Esophagus squamous epithelium (tissue), 4 donors: Measurements from ENCODE around the gene CAPZB.

Experiments used
- CTCF ChIP-seq, 6 experiments: fragments of 450-650 bp in 4 of 6; fragments of 200-600 bp in 2 of 6; sonication (generic) in 2 of 6; IDR thresholded peaks; one replicate each; pipeline ENCODE4 v1.5.1; 2016 to 2019; ENCODE audit warnings: antibody characterized with exemption in 6 of 6, mild to moderate bottlenecking in 4 of 6, moderate library complexity in 4 of 6
- POLR2A ChIP-seq, 4 donors: fragments of 450-650 bp; IDR thresholded peaks; one replicate each; pipeline ENCODE4 v1.6.1; 2017; ENCODE audit warnings: antibody characterized with exemption in 4 of 4, mild to moderate bottlenecking in 4 of 4, moderate library complexity in 3 of 4

- TF ChIP-seq CTCF (IDR thresholded peaks at IDR 0.05) (no peak), POLR2A (IDR thresholded peaks at IDR 0.05) (no peak)
Measured at GRCh38 chr1:19317126-19317910, 168.0 kb downstream of the CAPZB start.
